H9 (cell line): ENCODE data around the gene KDSR. TPM values are rescaled to one million over a fixed set of nuclear protein-coding genes. Genes with fewer than 3 reads are reported as not detected.

Experiments
- DNase-seq: peaks from one replicate; pipeline ENCODE4 v3.0.0-alpha.2; 2017
- H2AFZ ChIP-seq: one replicate; pipeline ENCODE4 v1.6.1; 2013; ENCODE audit warnings: mild to moderate bottlenecking, low read length, control low read depth, moderate library complexity
- H2AK5ac ChIP-seq: 2 replicates; pipeline ENCODE4 v1.6.1; 2013; ENCODE audit warnings: low read length, control low read depth, mixed read lengths; ENCODE audit not compliant: insufficient read length
- H2BK120ac ChIP-seq: one replicate; pipeline ENCODE4 v1.6.1; 2013; ENCODE audit warnings: low read depth, mild to moderate bottlenecking, low read length, control low read depth, inconsistent platforms; ENCODE audit not compliant: poor library complexity, severe bottlenecking
- H2BK12ac ChIP-seq: 2 replicates; pipeline ENCODE4 v1.6.1; 2013; ENCODE audit warnings: low read length, control low read depth, mixed read lengths, low read depth; ENCODE audit not compliant: insufficient read length
- H2BK15ac ChIP-seq: 2 replicates; pipeline ENCODE4 v1.6.1; 2013; ENCODE audit warnings: low read depth, low read length, control low read depth
- H2BK20ac ChIP-seq: one replicate; pipeline ENCODE4 v1.6.1; 2013; ENCODE audit warnings: low read depth, mild to moderate bottlenecking, low read length, control low read depth, inconsistent platforms; ENCODE audit not compliant: poor library complexity, severe bottlenecking
- H2BK5ac ChIP-seq: 2 replicates; pipeline ENCODE4 v1.6.1; 2013; ENCODE audit warnings: low read length, control low read depth, mixed read lengths; ENCODE audit not compliant: insufficient read length
- H3K14ac ChIP-seq: 2 replicates; pipeline ENCODE4 v1.6.1; 2013; ENCODE audit warnings: low read length, control low read depth; ENCODE audit not compliant: insufficient read depth
- H3K18ac ChIP-seq: 2 replicates; pipeline ENCODE4 v1.6.1; 2013; ENCODE audit warnings: low read depth, mild to moderate bottlenecking, mixed read lengths, low read length, control low read depth; ENCODE audit not compliant: insufficient read length
- H3K23ac ChIP-seq: 2 replicates; pipeline ENCODE4 v1.6.1; 2013; ENCODE audit warnings: low read length, control low read depth, mixed read lengths, low read depth; ENCODE audit not compliant: insufficient read length
- H3K23me2 ChIP-seq: 2 replicates; pipeline ENCODE4 v1.6.1; 2013; ENCODE audit warnings: low read depth, mild to moderate bottlenecking, mixed read lengths, low read length, control low read depth; ENCODE audit not compliant: insufficient read length, poor library complexity, severe bottlenecking
- H3K27ac ChIP-seq: 2 replicates; pipeline ENCODE4 v1.5.1; 2013; ENCODE audit warnings: low read length, control low read depth, mixed read lengths, low read depth; ENCODE audit not compliant: insufficient read length
- H3K27me3 ChIP-seq: 2 replicates; pipeline ENCODE4 v1.6.1; 2013; ENCODE audit warnings: low read length, control low read depth, inconsistent platforms; ENCODE audit not compliant: insufficient read depth
- H3K4ac ChIP-seq: 2 replicates; pipeline ENCODE4 v1.6.1; 2013; ENCODE audit warnings: low read depth, mild to moderate bottlenecking, control low read depth, inconsistent platforms, low read length, moderate library complexity
- H3K4me1 ChIP-seq: 2 replicates; pipeline ENCODE4 v1.6.1; 2013; ENCODE audit warnings: low read length, control low read depth, inconsistent platforms; ENCODE audit not compliant: insufficient read depth
- H3K4me2 ChIP-seq: 2 replicates; pipeline ENCODE4 v1.6.1; 2013; ENCODE audit warnings: low read length, control low read depth, mixed read lengths; ENCODE audit not compliant: insufficient read length, insufficient read depth
- H3K56ac ChIP-seq: 2 replicates; pipeline ENCODE4 v1.6.1; 2013; ENCODE audit warnings: low read depth, mild to moderate bottlenecking, mixed read lengths, low read length, control low read depth; ENCODE audit not compliant: insufficient read length
- H3K79me1 ChIP-seq: 2 replicates; pipeline ENCODE4 v1.6.1; 2013; ENCODE audit warnings: low read depth, mild to moderate bottlenecking, moderate library complexity, low read length, control low read depth, inconsistent platforms; ENCODE audit not compliant: insufficient read depth, poor library complexity, severe bottlenecking
- H3K79me2 ChIP-seq: 2 replicates; pipeline ENCODE4 v1.6.1; 2013; ENCODE audit warnings: low read length, control low read depth, inconsistent platforms; ENCODE audit not compliant: insufficient read depth
- H3K9ac ChIP-seq: 2 replicates; pipeline ENCODE4 v1.6.1; 2013; ENCODE audit warnings: low read length, control low read depth, mixed read lengths; ENCODE audit not compliant: insufficient read length; ENCODE audit errors: extremely low read depth
- H3K9me3 ChIP-seq: one replicate; pipeline ENCODE4 v1.6.1; 2013; ENCODE audit warnings: low read depth, low read length, inconsistent platforms; ENCODE audit not compliant: control insufficient read depth
- H3T11ph ChIP-seq: one replicate; pipeline ENCODE4 v1.6.1; 2013; ENCODE audit warnings: mild to moderate bottlenecking, low read length, control low read depth, inconsistent platforms
- H4K20me1 ChIP-seq: one replicate; pipeline ENCODE4 v1.6.1; 2013; ENCODE audit not compliant: control insufficient read depth, insufficient read length, insufficient read depth
- H4K5ac ChIP-seq: 2 replicates; pipeline ENCODE4 v1.6.1; 2013; ENCODE audit warnings: low read depth, mild to moderate bottlenecking, mixed read lengths, low read length, control low read depth; ENCODE audit not compliant: insufficient read length
- H4K8ac ChIP-seq: replicated peaks from 2 replicates; pipeline ENCODE4 v1.6.1; 2013; ENCODE audit warnings: low read length, control low read depth, mixed read lengths, low read depth; ENCODE audit not compliant: insufficient read length
- H4K91ac ChIP-seq: 2 replicates; pipeline ENCODE4 v1.6.1; 2013; ENCODE audit warnings: low read depth, mild to moderate bottlenecking, moderate library complexity, mixed read lengths, low read length, control low read depth; ENCODE audit not compliant: insufficient read length
- H3K27ac Mint-ChIP-seq, 3 experiments: 2 replicates in 2 of 3; 3 replicates in 1 of 3; pipeline ENCODE4 v1.8.0; 2020 to 2021; ENCODE audit warnings: mixed read lengths in 3 of 3, mild to moderate bottlenecking in 1 of 3, moderate library complexity in 1 of 3
- H3K27me3 Mint-ChIP-seq: 2 replicates; pipeline ENCODE4 v1.8.0; 2021; ENCODE audit warnings: low read depth, mild to moderate bottlenecking, moderate library complexity, mixed read lengths
- H3K36me3 Mint-ChIP-seq, 3 experiments: 2 replicates in 2 of 3; 3 replicates in 1 of 3; pipeline ENCODE4 v1.8.0; 2020 to 2021; ENCODE audit warnings: low read depth in 3 of 3, mixed read lengths in 3 of 3; ENCODE audit not compliant: insufficient read depth in 1 of 3
- H3K4me1 Mint-ChIP-seq, 2 experiments: 2 replicates each; pipeline ENCODE4 v1.8.0; 2020; ENCODE audit warnings: mixed read lengths in 2 of 2
- H3K4me3 Mint-ChIP-seq, 2 experiments: 2 replicates in 1 of 2; 3 replicates in 1 of 2; pipeline ENCODE4 v1.8.0; 2020 to 2021; ENCODE audit warnings: mild to moderate bottlenecking in 2 of 2, mixed read lengths in 2 of 2, moderate library complexity in 1 of 2
- H3K9me3 Mint-ChIP-seq, 2 experiments: 2 replicates in 1 of 2; 3 replicates in 1 of 2; pipeline ENCODE4 v1.8.0; 2020; ENCODE audit warnings: mild to moderate bottlenecking in 2 of 2, mixed read lengths in 2 of 2, moderate library complexity in 1 of 2
- WGBS: extraction: QIAGEN DNeasy Blood & Tissue Kit; methylation state at CpG from one replicate; pipeline ENCODE4 v1.1.7; 2013; ENCODE audit warnings: missing lambda C conversion rate, low lambda C conversion rate, mixed read lengths; ENCODE audit not compliant: insufficient read length; ENCODE audit errors: extremely low coverage; 5-methylcytosine and 5-hydroxymethylcytosine counted together
- total RNA-seq: library from RNA; stranded (reverse); gene quantifications from 2 replicates; pipeline ENCODE4 v1.2.1, GENCODE V29; 2021
- TF ChIP-seq, protein P1 (sequence below): fragments of 200-600 bp; sonication (generic); conservative IDR thresholded peaks from 3 replicates; pipeline ENCODE4 v1.8.0; 2021; ENCODE audit warnings: antibody characterized with exemption, mild to moderate bottlenecking

KDSR gene
- total RNA-seq, 1 experiment from 2014 or later = 58.5 TPM

- Histone ChIP-seq H3K9me3 (no peaks in the 10 kb centered on the region), H2BK120ac (no peak overlapping the region), H4K20me1 (no peaks in the 10 kb centered on the region), H3K27ac (no peak overlapping the region), H2BK12ac (no peak overlapping the region), H3K4ac (no peak overlapping the region), H3K18ac (no peak overlapping the region), H3K27me3 (peaks cover 10% of the 10 kb centered on the region; the same call in 1 of the 2 replicates), H3K4me1 (0 out of 2 replicates have a peak, but pooled peaks cover 2% of the 10 kb centered on the region), H3K56ac (no peak overlapping the region), H3T11ph (no peak overlapping the region), H3K9ac (no peak overlapping the region), H2BK20ac (no peak overlapping the region), H4K8ac (no peak overlapping the region), H3K4me2 (peak overlapping the region; percentile 85), H4K5ac (no peak overlapping the region), H3K79me1 (no peaks in the 10 kb centered on the region), H3K23ac (no peak overlapping the region), H3K14ac (no peak overlapping the region), H2AK5ac (no peak overlapping the region), H3K79me2 (no peaks in the 10 kb centered on the region; the same call in 1 of the 2 replicates), H2BK15ac (no peak overlapping the region), H2BK5ac (no peak overlapping the region), H2AFZ (no peak overlapping the region), H3K23me2 (peaks cover 19% of the 10 kb centered on the region), H4K91ac (no peak overlapping the region)
- no peak overlapping the region for H3K27ac Mint-ChIP-seq
- no peaks in the 10 kb centered on the region; a peak in 1 of 5 replicates for H3K9me3 Mint-ChIP-seq
- TF ChIP-seq, protein P1, sequence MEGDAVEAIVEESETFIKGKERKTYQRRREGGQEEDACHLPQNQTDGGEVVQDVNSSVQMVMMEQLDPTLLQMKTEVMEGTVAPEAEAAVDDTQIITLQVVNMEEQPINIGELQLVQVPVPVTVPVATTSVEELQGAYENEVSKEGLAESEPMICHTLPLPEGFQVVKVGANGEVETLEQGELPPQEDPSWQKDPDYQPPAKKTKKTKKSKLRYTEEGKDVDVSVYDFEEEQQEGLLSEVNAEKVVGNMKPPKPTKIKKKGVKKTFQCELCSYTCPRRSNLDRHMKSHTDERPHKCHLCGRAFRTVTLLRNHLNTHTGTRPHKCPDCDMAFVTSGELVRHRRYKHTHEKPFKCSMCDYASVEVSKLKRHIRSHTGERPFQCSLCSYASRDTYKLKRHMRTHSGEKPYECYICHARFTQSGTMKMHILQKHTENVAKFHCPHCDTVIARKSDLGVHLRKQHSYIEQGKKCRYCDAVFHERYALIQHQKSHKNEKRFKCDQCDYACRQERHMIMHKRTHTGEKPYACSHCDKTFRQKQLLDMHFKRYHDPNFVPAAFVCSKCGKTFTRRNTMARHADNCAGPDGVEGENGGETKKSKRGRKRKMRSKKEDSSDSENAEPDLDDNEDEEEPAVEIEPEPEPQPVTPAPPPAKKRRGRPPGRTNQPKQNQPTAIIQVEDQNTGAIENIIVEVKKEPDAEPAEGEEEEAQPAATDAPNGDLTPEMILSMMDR = peak; percentile 83
- peak overlapping the region; percentile 76 to 95 for H3K4me3 Mint-ChIP-seq
- peaks cover 21 to 32% of the 10 kb centered on the region in 2 experiments for H3K4me1 Mint-ChIP-seq
- peaks cover 58% of the 10 kb centered on the region for H3K27me3 Mint-ChIP-seq
- WGBS = no CpG with 5 or more reads among the region's 66 CpGs
- H3K36me3 Mint-ChIP-seq = no peaks in the 10 kb centered on the region; a peak in 1 of 7 replicates
- peak; percentile 85 for DNase-seq
Observed at GRCh38 chr18:63317982-63318888, 48.8 kb downstream of the KDSR start.
